Stimulated activated CD8-positive, alpha-beta memory T cell treated with anti-CD3 and anti-CD28 coated beads, Interleukin-12 subunit alpha, Interleukin-12 subunit beta, amount 100 ng/mL, for 1 hour (primary cell): Measurements from ENCODE around the gene PRIMPOL.

Experiments
- DNase-seq: peaks from one replicate; pipeline ENCODE4 v3.0.0-alpha.2; 2020; ENCODE audit warnings: low read depth

Gene PRIMPOL

GRCh38 chr4:184666670-184667069, 17.1 kb downstream of the PRIMPOL start:
- no peak for DNase-seq

GRCh38 chr4:184668096-184668495, 18.6 kb downstream of the PRIMPOL start:
- no peak for DNase-seq

DNA sequence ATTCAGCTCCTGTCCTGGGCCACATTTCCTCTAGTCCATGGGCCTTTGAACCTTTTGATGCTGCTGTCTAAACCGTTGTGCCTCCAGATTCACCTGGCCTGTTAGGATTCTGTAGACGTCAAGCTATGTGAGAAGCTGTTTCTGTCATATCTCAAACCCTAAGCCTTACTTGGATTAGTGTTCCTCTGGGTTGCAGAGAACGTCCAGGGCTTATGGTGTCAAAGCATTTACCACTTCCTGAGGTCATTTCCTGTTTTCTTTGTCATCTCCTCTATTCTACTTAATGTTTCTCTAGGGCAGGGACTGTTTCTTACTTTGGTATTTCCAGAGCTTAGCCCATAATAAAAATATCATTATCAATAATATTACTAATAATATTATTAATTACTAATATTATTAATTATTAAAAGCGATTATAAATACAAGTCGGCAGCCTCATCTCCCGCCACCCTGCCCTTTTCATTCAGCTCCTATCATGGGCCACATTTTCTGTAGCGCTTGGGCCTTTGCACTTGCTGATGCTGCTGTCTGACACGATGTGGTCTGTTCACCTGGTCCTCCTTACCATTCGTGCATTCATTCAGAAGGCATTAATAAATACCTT, 19.1 kb downstream of the PRIMPOL start:
- DNase-seq = no peak

DNA sequence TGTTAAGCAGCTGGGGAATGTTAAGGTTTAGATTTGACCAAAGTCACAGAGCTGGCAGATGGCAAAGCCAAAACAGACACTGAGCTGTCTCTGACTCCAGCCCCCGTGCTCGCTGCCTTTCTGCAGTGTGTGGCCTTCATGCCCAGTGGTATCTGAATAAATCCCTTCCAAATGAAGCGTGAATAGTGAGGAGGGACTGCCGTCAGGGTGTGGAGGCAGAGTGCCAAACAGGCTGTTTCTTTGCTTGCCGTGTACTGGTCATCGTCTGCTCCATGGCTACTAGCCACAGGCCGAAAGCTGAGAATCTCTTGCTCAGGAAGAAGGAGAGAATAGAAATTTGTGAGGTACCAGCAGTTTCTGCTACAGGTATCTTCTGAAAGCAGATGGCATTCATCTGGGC, 19.7 kb downstream of the PRIMPOL start:
- no peak for DNase-seq

GRCh38 chr4:184671101-184671500, 21.6 kb downstream of the PRIMPOL start:
- no peak for DNase-seq

DNA sequence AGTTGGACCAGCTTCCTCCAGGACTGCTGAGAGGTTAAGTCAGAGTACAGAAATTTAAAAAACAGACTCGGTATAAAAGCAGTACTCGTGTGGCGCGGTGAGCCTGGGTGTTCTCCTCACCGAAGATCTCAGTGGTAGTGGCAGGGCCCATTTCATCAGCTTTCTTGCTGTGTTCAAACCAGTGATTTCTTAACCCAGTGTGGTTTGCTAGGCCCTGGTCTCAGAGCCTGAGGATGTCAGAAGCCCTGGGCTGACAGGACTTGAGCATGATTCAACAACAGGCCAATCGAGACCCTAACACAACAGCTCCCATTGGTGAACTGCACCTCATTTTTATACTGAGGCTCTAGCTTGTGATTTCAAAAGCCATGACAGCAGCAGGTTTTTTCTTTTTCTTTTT, 23.2 kb downstream of the PRIMPOL start:
- DNase-seq = no peak

DNA sequence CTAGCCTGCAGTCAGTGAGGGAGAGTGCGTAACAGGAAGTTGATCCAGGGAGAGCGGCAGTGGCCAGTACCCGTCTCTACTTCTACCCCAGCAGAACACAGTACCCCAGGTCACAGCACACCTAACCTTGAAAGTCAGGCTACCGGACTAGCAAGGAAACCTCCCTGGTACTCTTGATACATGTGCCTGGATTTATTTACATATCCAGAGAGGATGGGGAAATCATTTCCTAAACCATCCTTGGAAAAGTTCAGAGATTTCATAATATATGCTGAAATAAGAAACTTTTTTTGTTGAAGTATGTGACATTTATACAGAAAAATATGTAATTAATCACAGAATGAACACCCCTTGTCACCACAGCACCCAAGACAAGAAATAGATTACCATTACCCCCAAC, 24.5 kb downstream of the PRIMPOL start:
- no peak for DNase-seq

DNA sequence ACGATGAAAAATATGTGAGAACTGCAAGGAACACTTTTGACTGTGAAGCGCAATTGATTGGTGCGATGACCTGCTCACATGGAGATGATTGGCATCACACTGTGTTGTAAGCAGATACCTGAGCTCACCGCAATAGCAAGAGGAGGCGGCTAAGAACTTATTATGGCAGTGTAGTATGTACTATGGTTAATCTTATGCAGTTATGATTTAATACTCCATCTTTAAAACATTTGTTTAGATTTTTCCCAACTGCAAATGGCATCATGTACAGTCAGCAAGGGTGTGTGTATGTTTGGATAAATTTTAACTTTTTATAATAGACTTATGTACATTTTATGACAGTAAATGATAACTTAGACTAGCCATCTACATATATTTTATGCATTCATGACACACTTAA, 25.5 kb downstream of the PRIMPOL start:
- DNase-seq = no peak

DNA sequence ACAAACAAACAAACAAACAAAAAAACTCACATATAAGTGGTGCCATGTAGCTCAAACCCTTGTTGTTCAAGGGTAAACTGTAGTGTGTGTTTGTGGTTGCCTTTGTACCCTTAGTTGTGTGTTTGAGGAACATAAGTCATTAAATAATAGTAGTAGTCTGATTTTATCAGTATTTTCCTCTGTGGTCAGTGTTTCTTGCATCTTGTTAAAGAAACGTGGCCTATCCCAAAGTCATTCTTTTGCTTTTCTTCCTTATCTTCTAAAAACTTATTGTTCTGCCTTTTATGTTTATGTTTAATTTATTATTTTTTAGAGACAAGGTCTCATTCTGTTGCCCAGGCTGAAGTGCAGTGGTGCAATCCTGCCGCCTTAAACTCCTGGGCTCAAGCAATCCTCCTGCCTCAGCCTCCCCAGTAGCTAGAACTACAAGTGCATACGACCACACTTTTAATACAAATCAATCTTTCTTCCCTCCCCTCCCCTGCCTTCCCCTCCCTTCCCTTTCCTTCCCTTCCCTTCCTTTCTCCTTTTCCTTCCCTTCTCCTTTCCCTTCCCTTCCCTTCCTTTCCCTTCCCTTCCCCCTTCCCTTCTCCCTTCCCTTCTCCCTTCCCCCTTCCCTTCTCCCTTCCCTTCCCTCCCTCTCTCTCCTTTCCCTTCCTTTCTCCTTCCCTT, 26.4 kb downstream of the PRIMPOL start:
- DNase-seq = no peak

- DNase-seq = no peak
These were observed 31.2 kb downstream of the PRIMPOL start for GRCh38 chr4:184680698-184681097.

DNA sequence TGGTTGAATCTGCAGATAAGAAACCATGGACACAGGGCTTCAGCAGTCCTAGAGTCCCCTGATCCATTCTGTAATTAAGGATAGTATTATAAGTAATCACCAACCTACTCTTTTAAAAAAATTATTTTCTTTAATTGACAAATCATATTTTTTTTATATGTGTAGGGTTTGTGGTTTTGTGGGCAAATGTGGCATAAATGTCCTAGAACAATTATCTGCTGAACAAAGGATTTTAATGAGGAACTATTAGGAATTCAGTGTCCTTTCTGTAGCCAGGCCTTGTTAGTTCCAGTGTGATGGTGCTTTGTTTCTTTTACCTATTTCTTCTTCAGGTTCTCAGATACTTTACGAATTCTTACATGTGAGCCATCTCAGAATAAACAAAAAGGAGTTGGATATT, 32.4 kb downstream of the PRIMPOL start:
- DNase-seq = no peak

- DNase-seq = no peak
These were observed 35.1 kb downstream of the PRIMPOL start for GRCh38 chr4:184684491-184685189.

DNA sequence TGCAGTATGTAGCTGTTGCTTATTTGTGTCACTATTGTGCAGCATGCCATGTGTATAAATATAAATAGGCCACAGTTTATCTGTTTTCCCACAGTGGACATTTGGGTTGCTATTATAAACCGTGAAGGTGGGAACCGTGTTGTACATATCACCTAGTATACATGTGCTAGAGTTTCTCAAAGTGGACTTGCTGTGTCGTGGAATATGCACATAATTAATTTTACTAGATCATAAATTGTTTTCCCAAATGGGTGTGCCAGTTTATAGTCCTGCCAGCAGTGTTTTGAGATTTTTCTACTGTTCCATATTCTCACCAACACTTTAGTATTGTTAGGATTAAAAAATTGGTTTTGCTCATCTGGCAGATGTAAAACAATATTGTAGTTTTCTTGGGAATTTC, 38.5 kb downstream of the PRIMPOL start:
- no peak for DNase-seq

DNA sequence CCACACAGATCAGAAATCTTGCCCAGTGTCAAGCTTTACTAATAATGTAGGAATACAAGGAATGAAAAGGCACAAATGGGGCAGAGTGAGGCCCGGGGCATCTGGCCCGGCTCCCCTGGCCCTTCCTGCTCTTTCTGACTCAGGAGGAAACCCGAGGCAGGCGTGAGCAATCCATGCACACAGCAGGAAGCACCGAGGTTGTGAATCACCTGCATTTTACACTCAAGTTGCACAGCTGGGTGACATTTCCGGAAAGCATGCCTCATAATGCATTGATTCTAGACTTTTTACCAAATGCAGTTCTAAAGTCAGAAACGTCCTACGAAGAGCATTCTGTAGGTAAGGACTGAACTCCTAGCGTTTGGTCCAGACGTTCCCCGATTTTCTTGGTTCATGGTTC, 38.9 kb downstream of the PRIMPOL start:
- no peak for DNase-seq

GRCh38 chr4:184689681-184690080, 40.1 kb downstream of the PRIMPOL start:
- DNase-seq = no peak

GRCh38 chr4:184693056-184693455, 43.5 kb downstream of the PRIMPOL start:
- DNase-seq = no peak

GRCh38 chr4:184694412-184694956, 44.9 kb downstream of the PRIMPOL start:
- DNase-seq = no peak

- DNase-seq = no peak
These were observed 45.8 kb downstream of the PRIMPOL start for GRCh38 chr4:184695178-184695896.

DNA sequence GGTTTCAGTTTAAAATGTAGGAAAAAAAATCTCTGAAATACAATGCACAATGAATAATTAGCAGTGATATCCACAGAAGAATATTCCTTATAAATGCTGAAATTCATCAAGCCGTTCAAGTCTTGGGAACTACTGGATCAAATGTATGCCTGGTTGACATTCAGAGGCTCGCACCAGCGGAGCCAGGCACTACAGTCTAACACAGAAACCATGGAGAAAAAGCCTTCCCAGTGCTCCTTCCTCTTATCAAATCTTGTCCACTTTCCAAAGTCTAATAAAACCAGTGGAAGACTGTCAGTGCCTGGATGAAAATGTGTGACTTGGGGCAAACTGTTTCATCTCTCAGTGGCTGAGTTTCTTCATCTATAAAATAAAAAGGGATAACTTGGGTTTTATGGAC, 48.4 kb downstream of the PRIMPOL start:
- no peak for DNase-seq

DNA sequence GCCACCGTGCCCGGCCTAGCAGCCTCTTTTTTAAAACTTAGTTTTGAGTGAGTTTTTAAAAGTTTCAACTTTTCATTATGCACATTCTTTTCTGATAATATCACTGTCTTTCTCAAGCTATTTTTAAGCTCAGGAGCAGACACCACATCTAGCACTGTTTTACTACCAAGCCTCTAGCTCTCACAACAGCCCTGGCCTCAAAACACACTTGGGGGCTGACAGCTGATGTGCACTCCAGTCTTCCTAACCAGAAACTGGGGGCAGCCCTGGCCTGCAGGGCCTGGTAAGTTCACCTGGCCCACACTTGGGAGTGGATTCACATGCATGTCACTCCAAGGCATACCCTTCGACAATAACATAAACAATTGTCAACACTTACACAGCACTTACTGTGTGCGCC, 50.4 kb downstream of the PRIMPOL start:
- DNase-seq = no peak

GRCh38 chr4:184702114-184702513, 52.6 kb downstream of the PRIMPOL start:
- no peak for DNase-seq

- DNase-seq = no peak
These were observed 56.2 kb downstream of the PRIMPOL start for GRCh38 chr4:184705692-184706091.

DNA sequence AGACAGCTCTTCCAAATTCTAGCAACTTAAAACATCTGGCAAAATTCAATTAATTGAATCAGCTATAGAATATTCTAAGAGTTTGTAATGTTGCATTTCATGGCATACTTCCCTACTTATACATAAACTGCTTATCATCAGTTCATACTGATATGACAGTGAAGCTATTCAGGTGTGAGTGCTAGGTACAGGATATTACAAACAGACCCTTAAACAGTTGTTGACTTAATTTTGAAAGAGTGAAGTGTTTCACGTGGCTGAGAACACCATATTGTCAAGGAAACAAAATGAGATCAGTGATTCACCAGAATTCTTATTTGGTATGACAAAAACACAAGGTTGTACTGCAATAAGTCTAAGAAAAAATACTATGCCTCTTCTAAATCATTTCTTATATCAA, 56.9 kb downstream of the PRIMPOL start:
- DNase-seq = no peak
